ENCODE data around the gene PHF1. TPM values are rescaled to one million over a fixed set of nuclear protein-coding genes. Genes with fewer than 3 reads are reported as not detected.

The PHF1 gene
- total RNA-seq, 1 experiment from 2014 or later = 12.6 TPM

DNA sequence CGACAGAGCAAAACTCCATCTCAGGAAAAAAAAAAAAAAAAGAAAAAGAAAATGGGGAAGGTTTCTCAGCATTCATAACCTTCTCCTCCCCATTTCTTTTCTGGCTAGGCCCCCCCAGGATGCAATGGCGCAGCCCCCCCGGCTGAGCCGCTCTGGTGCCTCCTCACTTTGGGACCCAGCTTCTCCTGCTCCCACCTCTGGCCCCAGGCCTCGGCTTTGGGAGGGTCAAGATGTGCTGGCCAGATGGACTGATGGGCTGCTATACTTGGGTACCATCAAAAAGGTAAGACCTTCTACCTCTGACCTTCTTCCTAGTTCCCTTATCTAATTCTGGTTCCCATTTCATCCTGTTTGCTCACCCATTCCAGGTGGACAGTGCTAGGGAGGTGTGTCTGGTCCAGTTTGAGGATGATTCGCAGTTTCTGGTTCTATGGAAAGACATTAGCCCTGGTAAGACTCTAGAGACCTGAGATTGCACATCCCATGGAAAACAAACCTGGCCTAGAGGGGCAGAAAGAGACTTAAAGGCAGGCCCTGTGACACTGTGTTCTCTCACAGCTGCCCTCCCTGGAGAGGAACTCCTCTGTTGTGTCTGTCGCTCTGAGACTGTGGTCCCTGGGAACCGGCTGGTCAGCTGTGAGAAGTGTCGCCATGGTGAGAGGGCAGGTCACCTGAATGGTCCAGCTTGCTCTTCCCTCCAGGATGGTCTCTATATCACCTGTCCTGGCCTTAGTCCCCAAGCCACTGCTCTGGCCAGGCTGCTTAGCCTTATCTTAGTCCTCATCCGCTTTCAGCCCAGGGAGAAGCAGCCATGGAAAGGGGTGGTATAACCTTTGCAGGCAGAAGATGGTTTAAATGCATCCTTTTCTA lies 1.6 kb downstream of the PHF1 start:
- peaks cover 15% of the 10 kb centered on the region for H3K36me3 ChIP-seq
- no peak for DNase-seq
- no peaks in the 10 kb centered on the region for H3K9me3 ChIP-seq
- H3K4me3 ChIP-seq = no peak overlapping the region
- no peaks in the 10 kb centered on the region for H3K27me3 ChIP-seq

DNA sequence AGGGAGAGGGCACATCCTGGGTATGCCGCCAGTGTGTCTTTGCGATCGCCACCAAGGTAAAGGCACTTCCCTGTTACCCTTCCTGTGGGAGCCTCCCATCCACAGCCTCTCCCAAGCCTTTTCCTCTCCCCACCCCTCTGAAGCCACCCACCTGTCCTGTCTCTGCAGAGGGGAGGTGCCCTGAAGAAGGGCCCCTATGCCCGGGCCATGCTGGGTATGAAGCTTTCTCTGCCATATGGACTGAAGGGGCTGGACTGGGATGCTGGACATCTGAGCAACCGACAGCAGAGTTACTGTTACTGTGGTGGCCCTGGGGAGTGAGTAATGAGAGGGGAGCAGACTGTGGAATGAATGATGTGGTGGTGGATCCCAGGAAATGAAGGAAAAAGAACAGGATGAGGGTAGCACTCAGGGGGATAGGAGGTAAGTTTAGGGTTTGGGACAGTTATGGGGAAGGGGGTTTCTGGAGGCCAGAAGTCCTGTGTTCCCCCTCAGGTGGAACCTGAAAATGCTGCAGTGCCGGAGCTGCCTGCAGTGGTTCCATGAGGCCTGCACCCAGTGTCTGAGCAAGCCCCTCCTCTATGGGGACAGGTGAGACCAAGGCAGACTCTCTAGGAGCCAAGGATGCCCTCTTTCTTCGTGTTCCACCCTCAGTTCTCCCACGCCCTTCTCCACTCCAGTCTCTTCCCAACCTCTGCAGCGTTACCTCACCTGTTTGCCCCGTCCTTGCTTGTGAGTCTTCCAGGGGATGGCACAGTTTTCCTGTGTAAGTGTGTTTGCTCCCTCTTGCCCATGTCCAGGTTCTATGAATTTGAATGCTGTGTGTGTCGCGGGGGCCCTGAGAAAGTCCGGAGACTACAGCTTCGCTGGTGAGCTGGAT lies 2.7 kb downstream of the PHF1 start:
- Histone ChIP-seq H3K4me3 (no peak overlapping the region), H3K9me3 (no peaks in the 10 kb centered on the region), H3K36me3 (peaks cover 13% of the 10 kb centered on the region), H3K27me3 (no peaks in the 10 kb centered on the region)
- DNase-seq = no peak

DNA sequence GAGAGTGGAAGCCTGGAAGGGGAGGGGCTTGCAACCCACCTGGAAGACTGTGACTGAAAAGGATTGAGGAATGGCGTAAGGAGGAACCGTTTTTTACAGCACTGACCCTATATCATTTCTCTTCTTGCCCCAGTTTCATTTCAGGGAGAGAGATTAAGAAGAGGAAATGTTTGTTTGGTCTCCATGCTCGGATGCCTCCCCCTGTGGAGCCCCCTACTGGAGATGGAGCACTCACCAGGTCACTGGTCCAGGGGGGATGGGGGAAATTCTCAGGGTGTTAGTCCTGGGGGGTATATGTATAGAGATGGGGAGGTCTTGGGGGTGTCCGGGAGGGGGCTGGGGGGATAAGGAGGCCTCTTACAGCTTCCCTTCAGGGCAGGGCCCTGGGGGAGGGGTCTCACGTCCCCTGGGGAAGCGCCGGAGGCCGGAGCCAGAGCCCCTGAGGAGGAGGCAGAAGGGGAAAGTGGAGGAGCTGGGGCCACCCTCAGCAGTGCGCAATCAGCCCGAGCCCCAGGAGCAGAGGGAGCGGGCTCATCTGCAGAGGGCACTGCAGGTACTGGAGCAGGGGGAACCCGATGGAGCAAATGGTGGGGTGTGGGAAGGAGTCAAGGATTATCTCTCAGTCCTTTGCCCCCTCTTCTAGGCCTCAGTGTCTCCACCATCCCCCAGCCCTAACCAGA lies 3.9 kb downstream of the PHF1 start:
- Histone ChIP-seq H3K27me3 (no peaks in the 10 kb centered on the region), H3K4me3 (no peak overlapping the region)

DNA sequence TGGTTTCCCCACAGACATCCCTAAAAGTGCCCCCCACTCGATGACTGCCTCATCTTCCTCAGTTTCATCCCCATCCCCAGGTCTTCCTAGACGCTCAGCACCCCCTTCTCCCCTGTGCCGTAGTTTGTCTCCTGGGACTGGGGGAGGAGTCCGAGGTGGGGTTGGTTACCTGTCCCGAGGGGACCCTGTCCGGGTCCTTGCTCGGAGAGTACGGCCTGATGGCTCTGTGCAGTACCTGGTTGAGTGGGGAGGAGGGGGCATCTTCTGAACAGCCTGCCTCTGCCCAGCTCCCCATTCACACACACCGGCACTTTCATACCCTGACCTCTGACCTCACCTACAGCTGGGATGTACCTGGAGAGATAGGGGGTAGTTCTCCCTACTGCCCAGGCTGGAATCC lies 5.0 kb downstream of the PHF1 start:
- no peaks in the 10 kb centered on the region for H3K9me3 ChIP-seq
- H3K27me3 ChIP-seq = no peaks in the 10 kb centered on the region
- no peak overlapping the region for H3K4me3 ChIP-seq
- H3K36me3 ChIP-seq = peaks cover 13% of the 10 kb centered on the region
- DNase-seq = no peak

More for the DNA sequence above, 3.9 kb downstream of the PHF1 start:
- no peak for DNase-seq
- peaks cover 13% of the 10 kb centered on the region for H3K36me3 ChIP-seq
- H3K9me3 ChIP-seq = no peaks in the 10 kb centered on the region

DNA sequence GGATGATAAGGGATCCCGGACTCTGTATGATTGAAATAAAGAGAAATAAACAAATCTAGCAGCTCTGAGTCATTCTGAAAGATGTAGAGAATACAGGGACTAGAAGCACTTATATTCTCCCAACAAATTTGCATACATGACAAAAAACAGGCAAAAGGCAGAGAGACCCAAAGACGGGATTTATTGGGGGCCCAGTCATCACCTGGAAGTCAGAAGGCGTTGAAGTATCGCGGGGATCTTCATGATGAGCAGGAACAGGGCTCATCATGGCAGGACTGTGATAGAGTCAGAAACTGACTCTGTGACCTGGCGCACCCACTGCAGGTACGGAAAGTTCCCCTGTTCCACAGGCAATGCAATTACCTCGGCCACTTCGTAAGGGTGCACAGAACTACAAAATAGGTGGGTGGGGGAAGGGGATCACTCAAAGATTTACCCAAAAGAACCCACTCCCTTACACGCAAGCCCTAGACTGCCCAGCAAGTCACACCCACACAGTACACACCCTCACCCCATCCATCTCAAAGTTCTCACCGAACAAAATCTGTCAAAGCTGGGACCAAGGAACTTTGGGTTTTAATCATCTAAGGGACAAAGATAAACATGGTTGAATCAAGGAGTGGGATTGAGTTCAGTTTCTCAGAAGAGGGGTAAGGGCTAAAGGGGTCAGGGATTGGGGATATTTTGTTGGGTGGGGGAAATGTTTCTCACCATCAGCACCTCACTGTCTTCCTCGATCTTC lies 5.7 kb downstream of the PHF1 start:
- H3K27me3 ChIP-seq = no peaks in the 10 kb centered on the region
- H3K9me3 ChIP-seq = no peaks in the 10 kb centered on the region
- H3K36me3 ChIP-seq = peaks cover 13% of the 10 kb centered on the region
- peak overlapping the region; percentile 60 for H3K4me3 ChIP-seq
- no peak for DNase-seq

DNA sequence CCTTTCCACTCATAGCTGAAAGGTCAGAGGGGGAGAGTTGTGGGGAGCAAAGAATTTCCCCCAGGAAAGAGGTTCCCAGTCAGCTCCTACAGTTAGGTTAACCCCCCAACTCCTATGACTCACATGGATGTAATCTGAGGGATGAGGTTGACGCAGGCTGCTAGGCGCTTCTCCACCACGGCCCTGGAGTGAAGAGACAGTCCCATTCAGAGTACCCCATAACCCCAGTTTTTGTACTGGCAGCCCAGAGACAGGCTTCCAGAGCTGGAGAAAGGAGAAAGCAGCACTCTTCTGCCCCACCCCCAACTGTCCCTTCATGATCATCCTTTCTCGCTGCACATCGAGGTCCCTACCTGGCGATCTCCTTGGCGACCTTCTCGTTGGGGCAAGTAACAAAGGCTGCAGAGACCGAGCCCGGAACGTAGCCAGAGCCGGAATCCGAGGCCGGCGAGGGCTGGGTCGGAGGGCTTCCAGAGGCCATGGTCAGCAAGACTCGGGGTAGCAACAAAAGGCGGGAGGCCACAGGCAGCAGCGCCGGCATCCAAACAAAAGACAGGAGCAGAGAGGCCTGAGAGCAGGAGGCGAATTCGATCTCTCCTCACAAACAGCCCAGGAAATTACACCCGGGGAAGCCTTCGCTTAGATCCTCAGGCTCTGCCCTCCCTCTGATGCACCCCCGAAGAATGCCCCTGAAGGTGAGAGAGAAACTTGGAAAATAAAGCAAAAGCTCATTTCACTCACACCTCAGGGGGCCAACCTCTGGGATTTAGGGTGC lies 6.5 kb downstream of the PHF1 start:
- peak; percentile 49 for DNase-seq
- H3K9me3 ChIP-seq = no peaks in the 10 kb centered on the region
- H3K27me3 ChIP-seq = no peaks in the 10 kb centered on the region
- peaks cover 13% of the 10 kb centered on the region for H3K36me3 ChIP-seq
- H3K4me3 ChIP-seq = peak overlapping the region; percentile 60

DNA sequence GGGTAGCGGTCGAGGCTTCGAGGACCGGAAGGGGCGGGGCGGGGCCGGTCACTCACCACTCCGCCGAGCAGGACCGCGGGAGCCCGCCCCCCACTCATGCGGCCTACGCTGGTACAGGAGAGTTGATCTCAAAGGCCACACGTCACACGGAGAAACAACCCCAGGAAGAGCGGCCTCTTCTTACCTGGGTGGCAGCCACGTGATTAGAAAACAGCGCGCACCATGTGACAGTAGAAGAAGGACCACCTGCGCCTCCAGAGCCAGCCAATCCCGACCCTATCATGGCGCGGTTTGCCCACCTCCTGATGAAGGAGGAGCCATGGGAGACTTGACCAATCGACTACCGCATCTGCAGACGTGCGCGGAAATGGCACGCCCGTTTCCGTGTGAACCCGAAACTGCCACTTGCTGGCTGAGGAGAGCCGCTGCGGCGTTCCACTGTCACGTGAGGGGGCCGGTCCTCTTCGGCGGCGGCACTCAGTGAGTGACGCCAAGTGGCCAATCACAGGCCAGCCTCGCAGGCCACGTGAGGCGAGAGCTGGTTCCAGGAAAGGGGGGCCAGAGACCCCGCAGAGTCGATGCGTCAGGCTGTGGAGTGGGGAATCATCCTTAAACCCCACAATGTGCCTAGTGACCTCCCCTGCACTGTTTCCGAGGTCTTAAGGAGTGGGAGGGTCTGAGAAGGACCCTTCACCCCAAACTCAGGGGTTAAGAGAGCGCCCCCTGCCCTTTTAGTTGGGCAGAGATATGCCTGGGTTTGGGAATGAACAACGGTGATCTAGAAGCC lies 7.3 kb downstream of the PHF1 start, which contains the start of gene CUTA:
Gene CUTA (minus strand): TSS at position 205 of the 787 bp plus-strand sequence. CDS start 107 bp downstream, at position 98.
- Histone ChIP-seq H3K27me3 (no peaks in the 10 kb centered on the region), H3K36me3 (peaks cover 13% of the 10 kb centered on the region), H3K4me3 (peak within 1 kb of the TSS; percentile 60), H3K9me3 (no peaks in the 10 kb centered on the region)
- DNase-seq = peak; percentile 99

DNA sequence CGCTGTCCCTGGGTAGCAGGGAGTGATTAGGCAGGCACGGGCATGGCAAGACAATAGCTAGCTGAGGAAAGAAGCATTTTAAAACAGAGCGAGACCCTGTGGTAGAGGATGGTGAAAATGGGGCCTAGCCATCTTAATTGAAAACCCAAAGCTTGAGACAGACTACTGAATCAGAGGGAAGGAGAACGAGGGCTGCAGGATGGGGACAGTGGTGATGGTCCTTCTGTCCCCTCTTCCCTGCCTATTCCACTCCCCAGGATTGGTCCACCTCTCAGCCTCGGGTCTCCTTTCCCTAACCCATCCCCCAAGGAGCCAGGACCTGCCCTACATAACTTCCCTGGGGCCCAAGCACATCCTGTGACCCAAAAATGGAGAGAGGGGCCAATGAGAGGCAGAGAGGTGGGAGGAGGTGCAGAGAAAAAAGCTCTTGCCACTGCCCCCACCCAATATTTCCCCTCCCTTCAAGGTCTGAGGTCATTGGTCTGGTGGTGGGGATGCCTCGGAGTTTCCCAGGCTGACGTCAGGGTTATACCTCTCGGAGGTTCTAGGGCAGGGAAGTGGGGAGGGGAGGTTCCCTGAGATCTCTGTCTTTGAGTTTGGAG lies 8.0 kb downstream of the PHF1 start:
- Histone ChIP-seq H3K36me3 (peaks cover 13% of the 10 kb centered on the region), H3K9me3 (no peaks in the 10 kb centered on the region), H3K4me3 (peak overlapping the region; percentile 29), H3K27me3 (no peaks in the 10 kb centered on the region)
- no peak for DNase-seq

DNA sequence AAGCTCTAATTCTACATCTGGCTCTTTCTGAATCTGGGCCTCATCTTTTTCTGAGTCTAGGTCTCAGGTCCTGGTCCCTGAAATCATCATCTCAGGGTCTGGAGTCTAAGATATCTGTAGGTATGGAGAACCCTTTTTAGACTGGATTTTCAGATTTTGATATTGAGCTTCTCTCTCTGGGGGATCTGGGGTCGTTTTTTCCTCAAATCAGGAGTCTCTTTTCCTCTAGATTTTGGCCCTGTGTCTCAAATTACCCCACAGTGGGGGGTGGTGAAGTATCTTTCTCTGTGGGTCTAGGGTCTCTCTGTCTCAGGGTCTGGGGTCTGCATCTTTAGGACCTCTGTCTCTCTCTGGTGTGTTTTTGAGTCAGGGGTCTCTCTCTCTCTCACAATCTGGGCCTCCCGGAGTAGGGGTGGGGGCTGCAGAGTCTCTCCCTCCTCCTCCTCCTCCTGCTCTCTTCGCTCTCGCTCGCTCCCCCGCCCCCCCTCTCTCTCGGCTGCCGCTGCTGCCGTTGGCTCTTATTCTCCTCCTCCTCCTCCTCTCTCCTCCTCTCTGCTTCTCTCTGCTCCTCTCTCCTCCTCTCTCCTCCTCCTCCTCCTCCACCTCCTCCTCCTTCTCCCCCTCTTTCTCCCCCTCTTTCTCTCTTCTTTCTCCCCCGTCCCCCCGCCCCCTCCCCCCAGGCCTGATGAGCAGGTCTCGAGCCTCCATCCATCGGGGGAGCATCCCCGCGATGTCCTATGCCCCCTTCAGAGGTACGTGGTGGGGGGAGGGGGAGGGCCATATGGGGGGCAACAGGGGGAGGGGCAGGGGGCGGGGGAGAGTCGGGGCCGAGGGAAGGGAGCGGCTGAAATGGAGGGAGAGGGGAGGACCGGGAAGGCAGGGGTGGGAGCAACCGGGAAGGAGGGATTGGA lies 9.0 kb downstream of the PHF1 start, which contains the start of gene SYNGAP1:
Gene SYNGAP1 (plus strand): TSS at position 486 of the 911 bp plus-strand sequence. CDS start 200 bp downstream, at position 686.
- Histone ChIP-seq H3K27me3 (no peaks in the 10 kb centered on the region), H3K36me3 (peaks cover 10% of the 10 kb centered on the region), H3K4me3 (peak within 1 kb of the TSS; percentile 20), H3K9me3 (no peaks in the 10 kb centered on the region)
- peak; percentile 71 for DNase-seq

DNA sequence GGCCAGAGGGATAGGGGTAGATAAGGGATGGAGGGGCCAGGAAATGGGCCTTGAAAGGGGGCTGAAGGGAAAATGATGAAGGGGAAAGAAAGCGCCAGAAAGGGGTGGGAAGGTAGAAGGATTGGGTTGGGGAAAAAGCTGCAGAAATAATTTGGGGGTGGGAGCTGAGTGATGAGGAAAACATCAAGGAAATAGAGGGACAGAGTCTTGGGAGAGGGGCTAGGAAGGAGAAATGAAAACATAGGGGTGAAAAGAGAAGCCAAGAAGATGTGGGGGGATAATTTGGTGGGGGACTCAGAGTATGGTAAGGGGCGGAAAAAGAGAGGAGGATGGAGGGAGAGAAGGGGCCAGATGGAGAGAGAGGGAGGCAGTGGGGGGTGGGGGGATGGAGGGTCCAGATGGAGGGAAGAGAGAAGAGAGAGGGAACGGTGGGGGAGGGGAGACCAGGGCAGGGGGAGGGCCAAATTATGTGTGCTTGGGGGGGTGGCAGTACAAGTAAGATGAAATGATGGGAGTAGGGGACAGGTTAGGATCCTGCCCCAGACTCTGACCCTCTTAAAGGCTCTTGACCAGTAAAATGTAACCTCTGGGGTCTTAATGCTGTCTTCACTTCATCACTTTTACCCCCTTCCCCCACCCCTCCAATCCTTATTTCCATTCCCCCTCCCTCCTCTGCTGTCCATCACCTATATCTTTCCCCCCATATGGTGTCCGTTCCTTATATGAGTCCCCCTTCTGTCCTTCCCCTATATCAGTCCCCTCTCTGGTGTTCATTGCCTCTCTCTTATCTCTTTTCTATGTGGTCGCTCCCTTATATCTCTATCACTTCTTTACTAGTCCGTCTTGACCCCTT lies 9.9 kb downstream of the PHF1 start:
- Histone ChIP-seq H3K9me3 (no peaks in the 10 kb centered on the region), H3K27me3 (no peaks in the 10 kb centered on the region), H3K4me3 (no peak overlapping the region), H3K36me3 (peaks cover 5% of the 10 kb centered on the region)
- no peak for DNase-seq

DNA sequence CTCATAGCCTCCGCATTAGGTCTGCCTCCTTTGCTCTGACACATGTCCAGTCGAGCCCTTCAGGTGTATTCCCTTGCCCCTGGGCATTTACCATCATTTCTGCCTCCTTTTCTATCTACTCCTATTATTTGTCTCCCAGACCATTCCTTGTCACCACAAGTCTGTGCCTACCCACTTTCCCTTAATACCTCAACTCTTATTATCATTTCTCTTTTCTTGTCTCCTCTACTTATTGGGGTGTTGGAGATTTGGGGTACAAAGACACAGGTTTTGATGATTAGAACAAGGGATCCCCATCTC lies 10.5 kb downstream of the PHF1 start:
- peaks cover 4% of the 10 kb centered on the region for H3K36me3 ChIP-seq
- no peak for DNase-seq
- no peak overlapping the region for H3K4me3 ChIP-seq
- H3K9me3 ChIP-seq = no peaks in the 10 kb centered on the region
- H3K27me3 ChIP-seq = no peaks in the 10 kb centered on the region

DNA sequence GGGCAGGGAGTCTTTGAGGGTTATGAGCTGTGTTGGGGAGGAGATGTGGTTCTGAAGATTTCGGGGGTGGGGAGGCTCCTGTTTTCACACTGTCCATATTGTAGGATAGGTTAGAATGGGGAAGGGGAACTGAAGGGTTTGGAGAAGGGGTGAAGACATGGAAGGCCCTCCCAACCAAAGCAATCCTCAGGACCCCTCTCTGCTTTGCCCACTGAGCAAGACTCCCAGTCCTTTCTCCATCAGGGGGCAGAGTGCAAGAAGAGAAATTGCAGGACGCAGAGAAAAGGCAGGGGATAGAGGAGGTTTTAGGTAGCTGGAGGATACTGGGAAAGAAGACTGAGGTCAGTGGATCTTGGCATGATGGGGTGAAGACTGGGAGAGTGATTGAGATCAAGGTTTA lies 13.0 kb downstream of the PHF1 start:
- Histone ChIP-seq H3K27me3 (no peaks in the 10 kb centered on the region), H3K36me3 (no peaks in the 10 kb centered on the region), H3K9me3 (no peaks in the 10 kb centered on the region), H3K4me3 (no peak overlapping the region)
- DNase-seq = no peak
